HG02840 (cell line): ENCODE results near the gene PDE1C.

Experiments used
- ATAC-seq: cut with Tn5 transposase; IDR thresholded peaks from one replicate; pipeline ENCODE4 v1.9.1; 2021; ENCODE audit warnings: mild to moderate bottlenecking, moderate library complexity, moderate number of reproducible peaks; ENCODE audit not compliant: unreplicated experiment, low FRiP score

The PDE1C gene

GRCh38 chr7:31954500-31954899 lies 115.7 kb downstream of the PDE1C start:
- ATAC-seq: no peak

DNA sequence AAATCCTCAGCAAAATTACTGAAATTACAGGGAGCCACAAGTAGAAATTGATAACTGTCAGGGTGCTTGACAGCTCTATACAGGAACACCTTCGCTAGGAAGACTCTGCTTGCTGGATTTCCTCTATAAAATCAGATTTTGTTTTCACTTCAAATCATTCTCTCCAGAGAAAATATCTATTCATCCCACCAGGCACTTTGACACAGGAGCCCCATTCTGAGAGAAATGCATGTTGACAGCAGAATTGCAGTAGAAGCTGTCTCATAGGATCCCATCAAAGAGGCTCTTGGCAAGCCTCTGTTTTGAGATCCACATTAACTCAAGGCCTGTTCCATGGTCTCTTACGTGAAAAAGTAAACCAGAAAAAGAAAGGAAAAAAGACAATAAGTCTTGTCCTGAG lies 116.8 kb downstream of the PDE1C start:
- ATAC-seq: no peak

- ATAC-seq: no peak
Measured at GRCh38 chr7:31950091-31950755, 120.0 kb downstream of the PDE1C start.

DNA sequence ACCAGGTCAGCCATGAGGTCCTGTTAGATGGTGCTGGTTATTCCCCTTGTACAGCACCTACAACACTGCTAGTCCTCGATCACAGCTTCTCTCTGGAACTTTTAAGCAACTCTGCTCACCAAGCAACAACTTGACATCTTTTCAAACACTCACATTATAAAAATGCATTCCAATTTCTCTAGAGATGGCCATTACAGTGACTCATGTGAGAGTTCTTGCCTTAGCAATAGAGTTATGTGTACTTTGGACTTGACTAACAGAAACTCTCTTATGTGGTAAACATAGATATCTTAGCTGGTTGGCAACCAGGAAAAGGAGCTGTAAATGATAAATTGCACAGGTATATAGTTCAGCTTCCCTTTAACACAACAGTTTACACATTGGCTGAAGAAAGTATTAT lies 122.2 kb downstream of the PDE1C start:
- no peak for ATAC-seq

DNA sequence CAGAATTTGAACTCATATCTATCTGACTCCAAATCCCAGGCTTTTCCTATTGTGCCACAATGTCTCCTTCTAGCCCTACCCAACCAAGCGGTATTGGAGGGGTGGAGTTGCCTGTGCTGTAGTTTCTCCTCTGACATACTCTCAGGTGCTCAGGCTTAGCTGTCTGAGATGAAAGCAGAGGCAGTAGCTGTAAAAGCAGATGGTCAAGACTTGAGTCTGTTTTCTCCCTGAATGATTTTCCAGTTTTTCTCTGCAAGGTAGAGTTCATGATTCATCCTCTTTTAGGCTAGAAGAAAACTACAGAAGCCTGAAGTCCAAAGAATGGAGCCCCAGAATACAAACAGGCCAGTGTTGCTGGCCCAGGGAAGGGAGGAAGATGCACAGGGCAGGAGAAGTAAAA lies 130.0 kb downstream of the PDE1C start:
- ATAC-seq: no peak

DNA sequence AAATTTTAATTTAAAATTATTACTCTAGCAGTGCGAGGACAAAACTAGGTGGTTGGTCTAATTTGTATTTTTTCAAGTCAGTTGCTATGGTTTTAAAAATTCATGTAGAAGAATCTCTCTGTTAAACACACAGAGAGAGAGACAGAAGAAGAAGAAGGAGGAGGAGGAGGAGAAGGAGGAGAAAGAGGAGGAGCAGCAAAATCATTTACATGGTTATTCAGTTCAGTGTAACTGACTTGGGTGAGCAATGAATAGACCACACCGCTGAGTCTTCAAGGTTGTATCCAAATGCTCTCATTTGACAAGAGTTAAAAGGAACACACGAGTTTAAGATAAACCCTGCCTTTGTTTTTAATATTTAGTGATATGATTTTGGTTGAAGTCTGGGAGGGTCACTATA lies 131.1 kb downstream of the PDE1C start:
- ATAC-seq: no peak

DNA sequence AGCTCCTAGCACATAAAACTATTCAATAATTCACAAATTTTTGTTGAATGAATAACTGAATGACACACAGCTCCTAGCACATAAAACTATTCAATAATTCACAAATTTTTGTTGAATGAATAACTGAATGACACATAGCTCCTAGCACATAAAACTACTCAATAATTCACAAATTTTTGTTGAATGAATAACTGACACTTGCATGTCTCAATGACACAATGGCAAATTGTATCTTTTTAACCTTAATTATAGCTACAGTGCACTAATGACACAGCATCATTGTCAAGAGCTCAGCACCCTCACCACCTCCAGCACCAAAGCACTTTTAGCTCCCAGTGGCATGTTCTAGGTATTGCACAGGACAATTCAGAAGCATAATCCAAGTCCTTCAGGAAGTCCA lies 131.6 kb downstream of the PDE1C start:
- no peak for ATAC-seq

DNA sequence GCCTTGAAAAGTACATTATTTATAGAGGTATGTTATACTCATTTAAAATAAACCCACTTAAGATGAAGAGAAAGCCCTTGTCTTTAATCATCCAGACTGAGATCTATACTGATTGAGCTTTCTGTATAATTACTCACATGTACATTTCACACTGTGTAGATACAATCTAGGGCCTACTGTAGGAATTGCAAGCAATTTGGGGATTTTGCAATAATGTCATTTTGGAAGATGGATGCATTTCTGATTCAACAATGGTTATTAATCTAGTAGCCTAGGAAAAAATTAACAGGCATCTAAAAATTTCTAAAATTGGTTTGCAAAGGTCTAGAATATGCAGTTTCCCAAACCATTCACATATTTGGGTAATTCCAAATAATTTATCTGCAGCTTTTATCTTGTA lies 132.2 kb downstream of the PDE1C start:
- no peak for ATAC-seq

GRCh38 chr7:31935124-31936054 lies 134.8 kb downstream of the PDE1C start:
- ATAC-seq: no peak

DNA sequence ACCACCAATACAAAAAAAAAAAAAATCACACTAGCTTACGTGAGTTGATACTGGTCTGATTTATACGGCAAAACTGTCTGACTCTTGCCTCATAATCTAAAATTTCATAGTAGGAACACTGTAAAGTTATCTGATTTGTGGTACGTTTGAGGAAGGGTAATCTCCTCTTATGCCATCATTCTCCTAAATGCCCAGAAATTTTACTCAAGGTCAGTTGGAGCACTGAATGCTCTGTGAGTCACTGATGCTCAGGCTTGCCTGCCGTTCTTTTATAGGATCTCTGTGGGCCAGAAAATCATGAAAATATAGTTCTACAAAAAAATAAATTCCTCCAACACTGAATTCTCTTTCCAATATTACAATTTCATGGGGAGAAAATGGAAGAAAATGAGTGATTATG lies 135.7 kb downstream of the PDE1C start:
- ATAC-seq: no peak

GRCh38 chr7:31933481-31933880 lies 136.7 kb downstream of the PDE1C start:
- no peak for ATAC-seq

DNA sequence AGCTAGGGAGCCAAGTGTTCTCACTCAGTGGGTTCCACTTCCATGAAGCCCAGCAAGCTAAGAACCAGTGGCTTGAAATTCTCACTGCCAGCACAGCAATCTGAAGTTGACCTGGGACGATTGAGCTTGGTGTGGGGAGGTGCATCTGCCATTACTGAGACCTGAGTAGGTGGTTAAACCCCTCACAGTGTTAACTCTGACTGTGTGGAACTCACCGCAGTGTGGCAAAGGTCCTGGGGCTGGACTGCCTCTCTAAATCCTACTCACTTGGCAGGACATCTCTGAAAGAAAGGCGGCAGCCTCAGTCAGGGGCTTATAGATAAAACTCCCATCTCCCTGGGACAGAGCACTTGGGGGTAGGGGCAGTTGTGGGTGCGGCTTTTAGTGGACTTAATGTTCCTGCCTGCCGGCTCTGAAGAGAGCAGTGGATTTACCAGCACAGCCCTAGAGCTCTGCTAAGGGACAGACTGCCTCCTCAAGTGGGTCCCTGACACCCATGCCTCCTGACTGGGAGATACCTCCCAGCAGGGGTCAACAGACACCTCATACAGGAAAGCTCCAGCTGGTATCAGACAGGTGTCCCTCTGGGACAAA lies 143.1 kb downstream of the PDE1C start:
- ATAC-seq: no peak

DNA sequence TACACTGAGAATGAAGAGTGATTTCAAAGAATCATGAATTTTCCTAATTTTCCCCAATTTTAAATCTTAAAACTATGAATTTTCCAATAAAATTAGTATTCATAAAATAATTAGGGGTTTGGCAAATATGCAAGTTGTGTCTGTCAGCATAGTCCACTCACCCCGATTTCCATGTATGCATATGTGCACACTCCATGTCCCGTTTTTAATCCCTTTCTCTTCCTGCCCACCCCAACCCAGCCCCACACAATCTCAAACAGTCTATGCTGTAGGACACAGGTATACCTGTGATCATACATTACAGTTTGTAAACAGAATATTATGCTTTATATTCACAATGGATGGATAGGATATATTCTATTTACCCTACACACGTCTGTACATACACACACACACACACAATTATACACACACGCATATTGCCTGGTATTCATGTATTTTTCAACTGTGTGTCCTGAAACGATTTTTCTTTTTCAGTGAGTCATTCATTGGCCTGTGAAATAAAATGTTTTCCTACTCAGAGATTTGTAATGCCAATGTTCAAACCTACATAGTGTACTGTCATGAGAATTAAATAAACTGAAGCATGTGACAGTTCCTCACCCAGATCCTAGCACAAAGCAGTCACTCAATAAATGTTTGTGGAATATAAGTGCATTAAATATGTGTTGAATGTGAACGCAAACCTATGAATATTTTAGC lies 144.3 kb downstream of the PDE1C start:
- ATAC-seq: no peak

- ATAC-seq: no peak
Measured at GRCh38 chr7:31924251-31924650, 146.0 kb downstream of the PDE1C start.

DNA sequence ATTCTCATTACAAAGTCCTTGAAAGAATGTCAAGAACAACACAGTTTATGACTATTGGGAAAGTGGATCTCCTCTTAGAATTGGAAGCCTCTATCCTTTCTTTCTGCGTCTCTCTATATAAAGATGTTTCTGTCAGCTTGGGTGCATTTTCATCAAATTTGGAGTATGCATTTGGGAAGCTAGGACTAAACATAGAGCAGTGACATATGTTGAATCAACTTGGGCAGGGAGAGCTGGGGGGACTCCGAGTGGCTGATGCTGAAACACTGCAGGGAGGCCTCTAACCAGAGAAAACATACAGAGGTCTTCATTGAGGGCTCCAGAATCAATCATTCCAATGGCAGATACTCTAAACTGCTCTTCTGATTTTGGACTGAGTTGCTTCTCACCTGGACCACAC lies 147.4 kb downstream of the PDE1C start:
- ATAC-seq: no peak

GRCh38 chr7:31921047-31921446 lies 149.2 kb downstream of the PDE1C start:
- no peak for ATAC-seq

DNA sequence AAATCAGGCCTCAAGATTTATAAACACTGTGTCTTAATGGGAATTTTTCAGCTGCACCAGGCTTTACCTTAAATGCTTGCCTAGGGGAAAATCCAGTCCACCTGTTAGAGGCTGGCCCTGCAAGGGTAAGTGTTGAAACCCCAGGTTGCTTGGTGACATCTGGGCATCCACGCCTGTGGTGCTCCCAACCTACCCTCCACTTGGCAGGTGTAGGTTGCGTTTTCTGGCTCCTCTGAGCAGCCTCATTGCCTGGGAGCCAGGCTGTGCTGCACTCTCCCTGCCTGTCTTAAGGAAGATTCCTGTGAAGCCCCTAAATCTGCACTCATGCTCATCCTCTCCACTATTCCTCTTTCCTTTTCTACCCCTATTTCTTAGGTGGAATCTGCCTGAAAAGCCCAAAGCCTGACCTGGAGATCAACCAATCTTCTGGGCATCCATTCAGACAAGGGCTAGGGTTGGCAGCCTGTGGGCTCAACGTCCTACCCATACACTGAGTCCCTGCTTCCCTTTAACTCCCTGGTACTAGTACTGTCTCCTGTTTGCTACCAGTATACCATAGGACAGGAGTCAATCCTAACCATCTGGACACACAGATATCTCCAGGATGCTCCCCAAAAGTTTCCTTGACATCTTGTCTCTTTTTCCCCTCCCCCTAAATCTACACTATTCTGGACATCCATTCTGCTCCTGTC lies 150.4 kb downstream of the PDE1C start:
- ATAC-seq: no peak

- no peak for ATAC-seq
Measured at GRCh38 chr7:31918706-31919393, 151.4 kb downstream of the PDE1C start.

- no peak for ATAC-seq
Measured at GRCh38 chr7:31917256-31917655, 153.0 kb downstream of the PDE1C start.

DNA sequence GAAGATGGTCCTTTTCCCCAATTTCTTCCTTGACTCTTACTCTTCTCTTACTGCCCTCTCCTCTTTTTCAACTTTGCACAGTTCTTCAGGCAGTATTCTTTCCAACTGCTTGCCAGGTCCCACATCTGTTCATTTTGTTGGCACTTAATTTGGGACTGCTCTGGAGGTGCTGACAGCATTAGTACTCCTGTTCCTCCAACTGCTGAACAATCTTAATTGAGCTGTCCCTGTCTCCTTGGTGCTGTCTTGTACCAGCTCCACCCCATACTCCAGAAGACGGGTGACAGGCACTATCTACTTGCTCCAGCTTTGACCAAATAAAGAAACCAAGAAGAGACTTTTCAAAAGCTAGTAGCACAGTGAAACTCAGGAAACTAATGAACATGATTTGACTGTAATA lies 160.0 kb downstream of the PDE1C start:
- no peak for ATAC-seq
